Hematopoietic multipotent progenitor cell treated with erythropoietin and hydrocortisone succinate and interleukin-3 and kit ligand, for 8 days (in vitro differentiated cells): ENCODE data around the gene GAN.
A peak's percentile ranks its signal among the peaks of the same experiment; 100 is the strongest.
"Not testable (repeated sequence)": the region's sequence is repeated elsewhere in the genome, so short reads cannot be mapped to it uniquely, and the experiment has no call there.

Experiments
- DNase-seq: peaks from one replicate; pipeline ENCODE4 v3.0.0-alpha.2; 2015

GAN gene

DNA sequence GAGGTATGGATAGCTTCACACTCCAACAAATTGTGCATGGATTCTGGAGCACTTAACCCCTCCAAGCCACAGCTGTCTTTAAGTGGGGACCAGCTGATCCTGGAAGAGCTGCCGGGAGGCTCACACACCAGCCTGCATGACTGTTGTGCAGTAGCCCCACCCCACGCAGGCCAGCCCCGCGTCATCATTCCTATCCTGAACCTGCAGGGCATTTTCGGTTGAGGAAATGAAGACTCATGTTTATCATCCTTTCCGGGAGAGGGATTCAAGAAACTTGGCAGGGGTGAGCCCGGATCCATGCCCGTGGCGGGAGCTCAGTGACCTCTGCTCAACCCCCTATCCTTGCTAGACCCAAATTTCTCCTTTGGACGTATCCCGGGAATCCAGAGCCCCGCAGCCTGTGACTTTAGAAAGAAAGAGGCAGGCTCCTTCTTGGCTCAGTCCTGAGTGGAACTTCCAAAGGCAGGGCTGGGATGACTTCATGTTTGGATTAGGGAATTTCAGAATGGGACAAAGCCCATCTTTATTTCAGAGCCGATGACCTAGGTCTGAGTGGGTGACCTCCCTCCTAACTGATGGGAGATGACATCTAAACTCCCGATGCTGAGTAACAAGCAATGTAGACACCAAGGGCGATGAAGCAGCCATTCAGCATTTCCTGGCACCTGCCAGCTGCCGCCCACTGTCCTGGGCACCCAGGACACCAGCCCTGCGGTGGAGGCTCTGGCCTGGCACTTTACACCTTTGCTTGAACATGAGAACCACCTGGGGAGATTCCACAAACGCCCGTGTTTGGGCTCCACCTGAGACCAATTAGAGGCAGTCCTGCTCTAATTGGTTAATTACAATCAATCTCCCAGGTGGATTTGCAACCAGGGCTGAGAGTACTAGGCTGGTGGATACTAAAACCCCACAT lies 86.5 kb downstream of the GAN start:
- no peak for DNase-seq

GRCh38 chr16:81403208-81403600 lies 88.4 kb downstream of the GAN start:
- no peak for DNase-seq

DNA sequence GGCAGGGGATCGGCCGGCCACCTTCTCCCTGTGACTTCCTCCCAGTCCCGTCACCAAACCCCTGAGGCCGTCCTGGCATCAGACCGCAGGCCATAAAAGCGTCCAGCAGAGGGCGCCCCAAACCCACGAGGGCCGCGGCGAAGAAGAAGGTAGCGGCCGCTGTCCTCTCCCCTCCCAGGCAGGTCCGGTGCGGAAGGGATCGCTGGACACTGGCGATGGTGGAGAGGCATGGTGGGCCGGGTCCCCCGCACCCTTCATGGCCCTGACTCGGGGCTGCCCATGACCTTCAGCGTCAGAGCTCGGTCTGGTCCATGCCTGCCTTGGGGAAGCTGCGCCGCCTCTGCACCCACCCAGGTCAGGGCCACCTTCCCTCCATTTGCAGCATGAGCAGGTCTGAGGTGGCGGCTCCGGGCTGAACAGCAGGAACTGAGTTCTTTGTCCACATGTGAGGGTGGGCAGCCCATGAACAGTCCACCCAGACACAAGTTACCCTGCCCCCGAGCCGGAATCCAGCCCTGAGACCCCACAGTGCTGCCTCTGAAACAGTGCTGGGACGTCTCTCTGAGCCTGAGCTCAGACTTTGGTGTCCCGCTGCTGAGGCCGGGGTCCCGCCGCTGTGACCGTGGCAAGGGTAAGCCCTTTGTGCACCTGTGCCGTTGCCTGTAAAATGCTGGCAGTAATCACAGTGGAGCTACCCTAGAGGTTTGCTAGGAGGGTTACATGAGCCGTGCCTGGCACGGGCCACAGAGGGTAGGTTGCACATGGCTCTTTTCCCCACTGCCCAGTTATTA lies 89.0 kb downstream of the GAN start:
- DNase-seq: peak; percentile 78

DNA sequence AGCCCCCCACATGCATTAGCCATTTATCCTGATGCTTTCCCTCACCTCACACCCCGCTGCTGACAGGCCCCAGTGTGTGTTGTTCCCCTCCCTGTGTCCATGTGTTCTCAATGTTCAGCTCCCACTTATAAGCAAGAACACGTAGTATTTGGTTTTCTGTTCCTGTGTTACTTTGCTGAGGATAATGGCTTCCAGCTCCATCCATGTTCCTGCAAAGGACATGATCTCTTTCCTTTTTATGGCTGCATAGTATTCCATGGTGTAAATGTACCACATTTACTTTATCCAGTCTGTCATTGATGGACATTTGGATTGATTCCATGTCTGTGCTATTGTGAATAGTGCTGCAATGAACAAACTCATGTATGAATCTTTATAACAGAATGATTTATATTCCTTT lies 90.2 kb downstream of the GAN start:
- DNase-seq: not testable (repeated sequence)

DNA sequence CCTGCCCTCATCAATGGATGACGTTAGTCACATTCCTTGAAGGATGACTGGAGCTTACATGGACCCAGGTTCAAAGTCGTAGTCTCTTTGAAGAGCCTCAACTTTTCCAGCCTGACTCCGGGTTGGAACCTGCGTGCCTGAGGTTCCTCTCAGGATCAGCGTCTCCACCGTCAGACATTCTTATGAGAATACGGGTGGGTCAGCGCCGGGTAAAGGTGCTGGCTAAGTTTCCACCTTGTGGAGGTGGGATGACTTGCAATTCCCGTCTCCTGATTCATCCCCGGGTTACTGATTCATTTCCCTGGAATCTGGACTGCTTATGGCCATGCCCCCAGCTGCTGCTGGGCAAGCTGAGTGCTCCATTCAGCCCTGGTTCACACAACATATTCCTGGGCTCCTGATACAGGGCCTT lies 90.9 kb downstream of the GAN start:
- no peak for DNase-seq

DNA sequence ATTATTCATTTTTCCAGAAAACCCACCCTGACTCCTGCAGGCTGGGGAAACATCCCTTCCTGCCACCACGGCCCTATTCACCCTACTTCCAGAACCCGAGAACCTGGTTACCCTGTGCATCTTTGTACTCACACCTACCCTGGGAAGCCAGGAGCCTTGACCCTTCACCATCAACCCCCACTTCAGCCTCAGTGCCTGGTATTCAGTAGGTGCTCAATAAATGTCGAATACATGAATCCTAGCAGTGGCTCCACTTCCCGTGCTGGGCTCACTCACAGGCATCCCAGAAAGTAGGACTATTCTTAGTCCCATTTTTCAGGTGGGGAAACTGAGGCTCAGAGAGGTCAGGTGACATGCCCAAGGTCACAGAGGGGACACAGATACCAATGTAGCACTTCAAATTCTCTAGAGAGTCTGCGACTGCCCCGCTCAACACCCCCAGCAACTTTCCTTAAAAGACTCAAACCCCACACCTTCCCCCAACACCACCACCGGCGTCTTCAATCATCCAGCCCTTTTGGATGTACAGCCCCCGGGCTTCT lies 93.7 kb downstream of the GAN start:
- DNase-seq: no peak

DNA sequence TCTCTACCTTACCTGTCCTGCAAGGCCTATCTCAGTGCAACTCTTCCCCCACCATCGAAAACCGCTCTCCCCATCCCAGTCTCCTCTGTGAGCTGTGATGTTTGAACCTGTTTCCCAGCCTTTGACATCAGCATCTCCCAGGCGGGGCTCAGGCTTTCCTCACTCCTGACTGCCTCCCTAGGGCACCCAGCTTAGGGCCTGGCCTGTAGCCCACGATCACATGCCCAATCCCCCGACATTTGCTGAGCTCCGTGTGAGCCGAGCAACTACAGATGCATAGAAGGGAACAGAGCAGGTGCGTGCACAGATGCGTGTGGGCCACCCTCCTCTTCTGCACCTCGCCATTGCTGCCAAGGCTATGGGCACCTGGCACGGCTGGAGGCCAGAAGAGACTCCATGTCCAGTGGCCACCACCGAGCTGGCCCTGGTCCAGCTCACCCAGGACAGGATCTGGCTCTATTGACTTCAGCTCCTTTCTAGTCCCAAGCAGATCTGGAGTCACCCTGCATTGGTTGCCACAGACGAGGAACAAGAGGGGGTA lies 94.3 kb downstream of the GAN start:
- DNase-seq: no peak

GRCh38 chr16:81410643-81411293 lies 96.0 kb downstream of the GAN start:
- DNase-seq: no peak

GRCh38 chr16:81413245-81413990 lies 98.7 kb downstream of the GAN start:
- DNase-seq: no peak

DNA sequence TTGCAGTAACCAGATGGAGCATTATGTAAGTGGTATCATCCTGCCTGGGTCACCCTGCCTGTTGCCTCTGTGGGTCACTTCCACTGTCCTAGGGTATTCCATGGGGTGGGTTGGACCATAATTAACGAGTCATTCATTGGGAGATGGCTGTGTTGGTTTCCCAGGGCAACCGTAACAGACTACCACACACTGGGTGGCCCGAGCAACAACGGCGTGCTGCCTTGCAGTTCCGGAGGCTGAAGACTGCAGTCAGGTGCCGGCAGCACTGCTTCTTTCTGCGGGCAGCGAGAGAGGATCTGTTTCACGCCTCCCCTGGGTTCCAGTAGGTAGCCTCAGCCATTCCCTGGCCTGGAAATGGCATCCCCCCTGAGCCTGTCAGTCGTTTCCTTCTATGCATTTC lies 101.0 kb downstream of the GAN start:
- DNase-seq: no peak

DNA sequence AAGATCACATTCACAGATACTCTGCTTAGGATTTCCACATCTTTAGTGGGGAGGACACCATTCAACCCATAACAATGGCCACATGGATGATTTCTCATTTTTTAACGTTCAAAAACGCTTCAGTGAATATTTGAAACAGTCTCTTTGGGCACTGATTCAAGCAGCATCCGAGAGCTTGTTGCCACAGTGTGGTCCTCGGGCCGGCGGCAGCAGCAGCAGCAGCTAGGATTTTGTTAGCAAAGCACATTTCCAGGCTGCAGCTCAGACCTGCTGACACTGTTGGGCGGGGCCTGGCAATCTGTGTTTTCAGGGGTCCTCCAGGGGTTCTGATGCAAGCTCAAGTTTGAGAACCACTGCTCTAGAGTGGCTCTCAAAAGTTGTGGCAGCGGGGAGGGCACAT lies 102.0 kb downstream of the GAN start:
- no peak for DNase-seq

DNA sequence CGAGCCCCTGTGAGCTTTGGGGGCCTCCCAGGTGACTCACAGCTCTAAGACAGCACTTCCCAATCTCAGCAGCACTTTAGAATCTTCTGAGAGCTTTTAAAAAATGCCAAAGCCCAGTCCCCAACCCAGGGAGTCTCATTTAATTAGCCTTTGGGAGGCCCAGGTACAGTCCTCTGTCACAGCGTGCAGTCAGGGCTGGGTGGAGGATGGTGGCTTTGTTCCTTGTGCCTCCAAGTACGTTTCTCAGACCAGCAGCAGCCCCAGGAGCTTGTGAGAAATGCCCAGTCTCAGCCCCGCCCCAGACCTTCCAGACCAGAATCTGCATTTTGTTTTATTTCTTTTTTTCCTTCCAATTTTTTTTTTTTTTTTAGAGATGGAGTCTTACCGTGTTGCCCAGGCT lies 102.4 kb downstream of the GAN start:
- DNase-seq: no peak

GRCh38 chr16:81419806-81420205 lies 105.0 kb downstream of the GAN start:
- DNase-seq: no peak

DNA sequence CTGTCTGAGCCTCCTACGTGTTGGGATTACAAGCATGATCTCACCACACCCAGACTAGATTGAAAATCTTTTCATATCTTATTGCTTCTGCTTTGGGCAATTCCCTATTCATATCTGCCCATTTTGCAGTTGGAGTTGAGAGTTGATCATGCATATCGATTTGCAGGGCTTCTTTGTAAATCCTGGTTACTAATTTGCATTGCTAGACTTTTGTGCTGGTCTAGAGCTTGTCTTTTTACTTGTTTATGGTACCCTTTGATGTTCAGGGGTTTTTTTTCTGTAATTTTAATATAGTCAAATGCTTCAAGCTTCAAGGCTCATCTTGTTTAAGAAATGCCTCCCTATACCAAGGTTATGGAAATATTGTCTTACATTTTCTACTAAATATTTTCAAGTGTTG lies 106.4 kb downstream of the GAN start:
- DNase-seq: no peak

DNA sequence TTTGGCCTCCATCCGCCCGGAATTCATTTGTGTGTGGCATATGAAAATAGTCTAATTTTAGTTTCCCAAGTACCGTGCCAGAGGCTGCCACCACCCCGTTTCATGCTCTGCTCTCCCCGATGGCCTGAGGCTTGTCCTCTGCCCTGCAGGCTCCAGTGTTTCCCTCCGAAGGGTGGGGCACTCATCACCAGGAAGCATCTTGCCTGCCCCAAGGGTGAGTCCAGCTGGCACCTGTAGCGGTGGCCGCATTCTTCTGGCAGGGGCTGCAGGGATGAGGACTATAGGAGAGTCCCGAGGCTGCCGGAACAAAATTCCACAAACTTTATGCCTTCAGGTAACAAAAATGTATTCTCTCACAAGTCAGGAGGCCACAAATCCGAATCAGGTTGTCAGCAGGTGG lies 106.8 kb downstream of the GAN start:
- no peak for DNase-seq

DNA sequence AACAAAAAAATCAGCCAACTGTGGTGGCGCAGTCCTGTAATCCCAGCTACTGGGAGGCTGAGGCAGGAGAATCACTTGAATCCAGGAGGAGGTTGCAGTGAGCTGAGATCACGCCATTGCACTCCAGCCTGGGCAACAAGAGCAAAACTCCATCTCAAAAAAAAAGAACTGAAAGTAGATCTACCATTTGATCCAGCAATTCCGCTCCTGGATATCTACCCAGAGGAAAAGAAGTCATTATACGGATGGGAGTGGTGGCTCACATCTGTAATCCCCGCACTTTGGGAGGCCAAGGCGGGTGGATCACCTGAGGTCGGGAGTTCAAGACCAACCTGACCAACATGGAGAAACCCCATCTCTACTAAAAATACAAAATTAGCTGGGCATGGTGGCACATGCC lies 107.4 kb downstream of the GAN start:
- not testable (repeated sequence) for DNase-seq

- no peak for DNase-seq
These were observed 110.0 kb downstream of the GAN start for GRCh38 chr16:81424771-81425170.

DNA sequence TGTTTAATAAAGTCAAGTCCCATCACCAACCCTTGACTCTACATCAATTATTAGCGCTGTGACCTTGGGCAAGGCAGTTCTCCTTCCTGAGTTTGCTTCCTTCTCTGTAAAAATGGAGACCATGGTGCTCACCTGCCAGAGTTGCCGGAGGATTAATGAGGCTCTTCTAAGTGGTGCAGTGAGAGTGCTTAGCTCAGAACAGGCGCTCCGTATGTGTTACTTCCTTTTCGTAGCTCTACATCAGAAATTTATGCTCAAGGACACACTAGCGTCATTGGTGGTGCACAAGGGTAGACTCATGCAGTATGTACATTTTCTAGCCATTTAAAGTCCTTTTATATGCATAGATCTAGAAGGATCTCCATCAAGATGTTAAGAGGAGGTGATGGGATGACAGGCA lies 112.5 kb downstream of the GAN start:
- no peak for DNase-seq

- peak; percentile 72 for DNase-seq
These were observed 114.3 kb downstream of the GAN start for GRCh38 chr16:81429045-81429521.

DNA sequence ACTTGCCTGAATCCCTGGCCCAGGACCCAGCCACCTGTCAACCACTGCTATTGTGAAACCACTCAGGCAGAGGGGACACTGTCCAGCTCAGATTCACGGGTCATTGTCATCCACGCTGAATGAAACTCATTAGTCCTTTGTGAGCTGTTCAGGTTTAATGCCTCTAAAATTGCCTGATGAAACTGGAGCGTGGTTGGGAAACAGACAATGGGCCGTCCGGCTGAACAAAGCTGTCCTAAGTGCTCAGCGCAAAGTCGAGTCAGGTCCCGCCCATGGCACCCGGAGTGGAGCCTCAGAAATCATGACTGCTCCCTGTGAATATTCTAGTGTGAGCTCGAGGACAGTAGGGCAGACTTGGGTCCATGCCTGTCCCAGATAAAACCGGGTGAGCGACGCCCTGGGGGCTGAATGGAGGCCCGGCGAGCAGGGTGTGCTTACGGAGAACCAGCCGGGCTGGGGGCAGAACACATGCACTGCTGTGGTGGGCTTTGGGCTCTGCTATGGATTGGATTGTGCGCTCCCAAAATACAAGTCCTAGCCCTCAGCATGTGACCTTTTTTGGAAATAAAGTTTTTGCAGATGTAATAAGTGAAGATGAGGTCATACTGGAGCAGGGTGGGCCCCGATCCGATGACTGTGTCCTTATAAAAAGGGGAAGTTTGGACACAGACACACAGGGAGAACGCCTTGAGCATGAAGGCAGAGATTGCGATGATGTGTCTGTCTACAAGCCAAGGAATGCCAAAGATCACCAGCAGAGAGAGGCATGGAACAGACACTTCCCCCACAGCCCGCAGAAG lies 117.0 kb downstream of the GAN start:
- no peak for DNase-seq

DNA sequence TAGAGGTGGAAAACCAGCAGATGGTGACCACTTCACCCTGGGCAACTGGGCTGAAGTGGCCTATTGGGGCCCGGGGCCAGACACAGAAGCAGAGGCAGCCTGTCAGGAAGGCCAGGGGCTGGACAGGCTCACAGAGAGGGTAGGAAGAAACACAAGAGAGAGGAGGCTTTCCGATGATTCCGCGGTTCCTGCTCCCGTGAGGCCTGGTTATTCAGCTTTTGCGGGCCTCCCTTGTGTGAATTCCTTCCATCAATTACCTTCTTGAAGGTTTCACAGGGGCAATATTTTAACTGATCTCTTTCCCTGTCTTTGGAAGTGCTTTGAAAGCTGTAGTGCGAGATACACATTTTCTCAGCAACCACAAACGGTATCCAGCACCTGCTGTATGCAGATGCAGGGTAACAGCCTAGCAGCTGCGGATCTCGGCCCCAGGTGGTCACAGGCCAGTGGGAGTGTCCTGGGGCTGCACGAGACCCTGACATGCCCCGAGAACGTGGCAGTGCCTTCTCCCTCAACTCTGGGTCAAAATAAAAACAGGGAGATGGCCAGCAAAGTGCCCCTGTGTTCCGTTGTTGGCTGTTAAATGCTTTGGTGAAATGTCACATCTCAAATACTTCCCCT lies 118.3 kb downstream of the GAN start:
- no peak for DNase-seq
